Measurements from ENCODE around the gene MARS1.

The MARS1 gene

GRCh38 chr12:57535764-57536596 lies 48.1 kb downstream of the MARS1 start:
- H3K4me3 ChIP-seq (ENCODE audit: low read length) = no peak overlapping the region
- DNase-seq (ENCODE audit: low read depth) = no peak
- TF ChIP-seq, protein P1, sequence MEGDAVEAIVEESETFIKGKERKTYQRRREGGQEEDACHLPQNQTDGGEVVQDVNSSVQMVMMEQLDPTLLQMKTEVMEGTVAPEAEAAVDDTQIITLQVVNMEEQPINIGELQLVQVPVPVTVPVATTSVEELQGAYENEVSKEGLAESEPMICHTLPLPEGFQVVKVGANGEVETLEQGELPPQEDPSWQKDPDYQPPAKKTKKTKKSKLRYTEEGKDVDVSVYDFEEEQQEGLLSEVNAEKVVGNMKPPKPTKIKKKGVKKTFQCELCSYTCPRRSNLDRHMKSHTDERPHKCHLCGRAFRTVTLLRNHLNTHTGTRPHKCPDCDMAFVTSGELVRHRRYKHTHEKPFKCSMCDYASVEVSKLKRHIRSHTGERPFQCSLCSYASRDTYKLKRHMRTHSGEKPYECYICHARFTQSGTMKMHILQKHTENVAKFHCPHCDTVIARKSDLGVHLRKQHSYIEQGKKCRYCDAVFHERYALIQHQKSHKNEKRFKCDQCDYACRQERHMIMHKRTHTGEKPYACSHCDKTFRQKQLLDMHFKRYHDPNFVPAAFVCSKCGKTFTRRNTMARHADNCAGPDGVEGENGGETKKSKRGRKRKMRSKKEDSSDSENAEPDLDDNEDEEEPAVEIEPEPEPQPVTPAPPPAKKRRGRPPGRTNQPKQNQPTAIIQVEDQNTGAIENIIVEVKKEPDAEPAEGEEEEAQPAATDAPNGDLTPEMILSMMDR (IDR thresholded peaks at IDR 0.05; ENCODE audit: insufficient read depth, low read depth, low read length, missing control alignments) = no peak

DNA sequence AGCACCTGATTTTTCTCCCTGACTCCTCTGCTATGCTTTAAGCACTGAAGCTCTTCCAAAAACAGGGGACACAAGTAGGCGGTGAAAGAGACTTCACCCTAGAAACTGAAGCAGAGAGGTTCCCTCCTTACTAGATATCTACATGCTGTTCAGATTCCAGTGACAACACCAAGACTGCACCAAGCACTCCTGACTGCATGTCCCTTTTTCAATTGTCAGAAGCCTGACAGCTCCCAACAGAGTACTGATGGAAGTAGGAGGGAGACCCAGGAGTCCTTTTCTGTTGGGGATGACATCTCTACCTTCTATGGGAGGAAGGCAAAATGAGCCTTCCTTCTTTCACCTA lies 48.7 kb downstream of the MARS1 start:
- DNase-seq (ENCODE audit: low read depth) = no peak

DNA sequence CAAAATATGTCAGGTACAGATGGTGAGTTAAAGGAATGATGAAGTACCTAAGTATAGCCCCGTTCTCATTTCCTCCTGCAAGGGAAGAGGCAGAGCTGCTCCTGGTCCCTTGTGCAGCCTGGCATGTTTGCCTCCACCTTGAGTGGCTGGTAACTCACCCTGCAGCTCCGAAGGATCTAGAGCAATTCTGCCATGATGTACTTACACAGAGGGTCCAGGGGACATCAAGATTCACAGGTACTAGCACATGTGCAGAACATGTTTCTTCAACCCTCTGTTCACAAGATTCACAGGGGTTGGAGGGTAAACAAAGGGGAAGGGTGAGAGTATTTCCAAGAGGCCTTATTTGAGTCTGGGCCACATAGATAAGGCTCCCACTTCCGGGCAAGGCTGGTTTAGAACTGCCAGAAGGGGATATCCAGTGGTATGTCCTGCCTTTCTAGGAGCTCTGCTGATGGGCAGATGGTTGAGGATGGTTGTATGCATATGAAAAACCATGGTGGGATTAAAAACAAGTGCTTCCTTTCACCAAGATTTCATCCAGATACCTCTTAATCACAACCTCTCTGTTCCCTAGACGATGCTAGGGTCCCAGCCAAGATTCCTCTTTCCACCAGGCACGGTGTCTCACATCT lies 51.4 kb downstream of the MARS1 start:
- no peak overlapping the region for H3K4me3 ChIP-seq (ENCODE audit: low read length)
- TF ChIP-seq, protein P1 (IDR thresholded peaks at IDR 0.05; ENCODE audit: insufficient read depth, low read depth, low read length, missing control alignments) = no peak
- no peak for DNase-seq (ENCODE audit: low read depth)

More for the DNA sequence above, 48.7 kb downstream of the MARS1 start:
- TF ChIP-seq, protein P1 (IDR thresholded peaks at IDR 0.05; ENCODE audit: insufficient read depth, low read depth, low read length, missing control alignments) = no peak
- H3K4me3 ChIP-seq (ENCODE audit: low read length) = no peak overlapping the region

GRCh38 chr12:57541001-57541400 lies 53.1 kb downstream of the MARS1 start:
- no peak for DNase-seq (ENCODE audit: low read depth)
- no peak overlapping the region for H3K4me3 ChIP-seq (ENCODE audit: low read length)

DNA sequence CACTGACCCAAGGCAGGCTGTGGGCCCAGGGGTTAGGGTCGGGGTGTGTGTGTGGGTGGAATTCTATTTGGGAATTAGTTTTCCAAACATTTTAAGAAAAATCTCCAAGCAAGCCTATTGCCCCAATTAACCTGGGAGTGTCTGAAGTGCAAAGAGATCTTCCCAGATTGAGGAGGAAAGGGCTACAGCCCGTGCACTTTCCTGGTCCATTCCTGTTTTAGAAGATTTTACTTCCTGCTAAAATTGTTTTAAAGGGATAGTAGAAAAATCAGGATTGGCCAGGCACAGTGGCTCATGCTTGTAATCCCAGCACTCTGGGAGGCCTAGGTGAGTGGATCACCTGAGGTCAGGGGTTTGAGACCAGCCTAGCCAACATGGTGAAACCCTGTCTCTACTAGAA lies 53.8 kb downstream of the MARS1 start:
- TF ChIP-seq, protein P1 (IDR thresholded peaks at IDR 0.05; ENCODE audit: insufficient read depth, low read depth, low read length, missing control alignments) = no peak
- H3K4me3 ChIP-seq (ENCODE audit: low read length) = no peak overlapping the region
- no peak for DNase-seq (ENCODE audit: low read depth)

More at GRCh38 chr12:57541001-57541400, 53.1 kb downstream of the MARS1 start:
- TF ChIP-seq, protein P1 (IDR thresholded peaks at IDR 0.05; ENCODE audit: insufficient read depth, low read depth, low read length, missing control alignments) = no peak

GRCh38 chr12:57543581-57543980 lies 55.7 kb downstream of the MARS1 start:
- no peak for DNase-seq (ENCODE audit: low read depth)

More at GRCh38 chr12:57543581-57543980, 55.7 kb downstream of the MARS1 start:
- H3K4me3 ChIP-seq (ENCODE audit: low read length) = no peak overlapping the region
- TF ChIP-seq, protein P1 (IDR thresholded peaks at IDR 0.05; ENCODE audit: insufficient read depth, low read depth, low read length, missing control alignments) = no peak
